HG02763 (cell line): Measurements from ENCODE around the gene IL4R.
"Not testable (repeated sequence)": the region's sequence is repeated elsewhere in the genome, so short reads cannot be mapped to it uniquely, and the experiment has no call there.

Experiments
- ATAC-seq: cut with Tn5 transposase; IDR thresholded peaks from one replicate; pipeline ENCODE4 v1.9.1; 2021; ENCODE audit warnings: mild to moderate bottlenecking, moderate library complexity; ENCODE audit not compliant: unreplicated experiment

IL4R gene

DNA sequence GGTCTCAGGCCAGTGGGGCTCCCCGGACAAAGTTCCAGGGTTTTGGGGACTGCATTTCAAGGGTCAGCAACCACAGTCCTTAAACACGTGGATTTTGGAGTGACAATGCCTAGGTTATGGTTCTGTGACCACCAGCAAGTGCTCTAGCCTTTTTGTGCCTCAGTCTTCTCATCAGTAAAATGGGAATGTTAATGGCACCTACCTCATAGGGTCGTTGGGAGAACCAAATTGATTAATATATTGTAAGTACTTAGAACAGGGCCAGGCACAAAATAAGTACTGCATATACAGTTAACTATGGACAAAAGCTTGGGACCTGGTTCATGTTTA lies 13.8 kb downstream of the IL4R start:
- ATAC-seq = no peak

- ATAC-seq = no peak
These were observed 15.2 kb downstream of the IL4R start for GRCh38 chr16:27328937-27329336.

DNA sequence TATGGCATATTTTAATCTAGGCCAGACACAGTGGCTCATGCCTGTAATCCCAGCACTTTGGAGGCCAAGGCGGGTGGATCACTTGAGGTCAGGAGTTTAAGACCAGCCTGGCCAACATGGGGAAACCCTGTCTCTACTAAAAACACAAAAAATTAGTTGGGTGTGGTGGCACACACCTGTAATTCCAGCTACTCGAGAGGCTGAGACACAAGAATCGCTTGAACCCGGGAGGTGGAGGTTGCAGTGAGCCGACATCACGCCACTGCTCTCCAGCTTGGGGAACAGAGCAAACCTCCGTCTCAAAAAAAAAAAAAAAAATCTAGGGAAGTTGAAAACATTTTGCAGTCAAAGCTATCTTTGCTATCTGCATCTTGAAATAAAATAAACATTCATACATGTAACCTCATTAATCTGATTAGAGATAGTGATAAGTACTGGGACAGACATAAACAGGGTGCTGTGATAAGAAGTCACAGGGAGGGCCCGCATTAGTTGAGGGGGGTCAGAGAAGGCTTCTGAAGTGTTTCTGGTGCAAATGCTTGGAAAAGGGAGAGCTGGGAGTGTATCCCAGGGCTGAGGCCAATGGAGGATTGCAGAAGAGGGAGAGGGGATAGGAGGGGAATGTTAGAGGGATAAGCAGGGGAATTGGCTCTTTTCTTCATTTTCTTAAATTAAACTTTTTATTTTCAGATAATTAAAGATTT lies 15.8 kb downstream of the IL4R start:
- not testable (repeated sequence) for ATAC-seq

GRCh38 chr16:27330542-27330941 lies 16.8 kb downstream of the IL4R start:
- ATAC-seq = no peak

- ATAC-seq = no peak
These were observed 18.3 kb downstream of the IL4R start for GRCh38 chr16:27332105-27332504.

- no peak for ATAC-seq
These were observed 19.3 kb downstream of the IL4R start for GRCh38 chr16:27333104-27333503.

DNA sequence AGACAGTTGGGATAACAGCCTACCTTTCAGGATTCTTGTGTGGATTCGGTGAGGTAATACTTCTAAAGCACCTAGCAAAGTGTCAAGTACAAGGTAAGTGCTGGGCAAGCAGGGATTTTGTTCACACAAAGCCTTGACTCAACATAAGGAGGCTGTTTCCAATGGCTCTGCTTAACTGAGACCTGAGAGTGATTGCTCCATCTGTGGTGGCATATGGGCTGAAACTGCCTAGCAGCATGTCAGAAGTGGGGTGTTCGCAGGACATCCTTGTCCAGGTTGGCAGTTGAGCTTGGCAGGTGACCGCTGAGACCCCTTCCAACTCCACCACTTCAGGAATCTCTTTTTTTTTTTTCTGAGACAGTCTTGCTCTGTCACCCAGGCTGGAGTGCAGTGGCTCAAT lies 19.8 kb downstream of the IL4R start:
- ATAC-seq = no peak

DNA sequence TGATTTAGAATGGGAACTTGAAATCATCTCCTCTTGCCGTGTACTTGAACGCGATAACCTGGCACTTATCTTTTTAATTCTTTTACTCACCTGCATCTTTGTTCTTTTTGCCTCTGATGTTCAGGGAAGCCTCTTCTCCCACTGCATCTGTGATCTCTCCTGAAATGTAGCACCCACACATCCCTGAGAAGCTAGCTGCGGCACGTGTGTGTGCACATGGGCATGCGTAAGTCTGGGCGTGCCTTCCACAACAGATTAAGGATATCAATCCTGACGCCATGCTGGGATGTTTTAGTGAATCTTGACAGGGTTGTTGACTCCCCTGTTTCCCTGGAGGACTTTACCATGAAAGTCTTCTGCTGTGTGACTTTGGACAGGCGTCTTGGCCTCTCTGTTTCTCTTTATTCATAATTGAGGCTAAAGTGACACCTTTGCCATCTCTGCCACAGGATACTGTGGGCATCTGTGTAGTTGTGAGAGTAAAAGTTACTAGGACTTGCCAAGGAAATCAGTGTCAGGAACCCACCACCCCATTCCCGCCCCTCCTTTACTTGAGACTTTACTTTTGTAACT lies 20.5 kb downstream of the IL4R start:
- ATAC-seq = no peak

GRCh38 chr16:27334838-27335237 lies 21.1 kb downstream of the IL4R start:
- ATAC-seq = no peak

DNA sequence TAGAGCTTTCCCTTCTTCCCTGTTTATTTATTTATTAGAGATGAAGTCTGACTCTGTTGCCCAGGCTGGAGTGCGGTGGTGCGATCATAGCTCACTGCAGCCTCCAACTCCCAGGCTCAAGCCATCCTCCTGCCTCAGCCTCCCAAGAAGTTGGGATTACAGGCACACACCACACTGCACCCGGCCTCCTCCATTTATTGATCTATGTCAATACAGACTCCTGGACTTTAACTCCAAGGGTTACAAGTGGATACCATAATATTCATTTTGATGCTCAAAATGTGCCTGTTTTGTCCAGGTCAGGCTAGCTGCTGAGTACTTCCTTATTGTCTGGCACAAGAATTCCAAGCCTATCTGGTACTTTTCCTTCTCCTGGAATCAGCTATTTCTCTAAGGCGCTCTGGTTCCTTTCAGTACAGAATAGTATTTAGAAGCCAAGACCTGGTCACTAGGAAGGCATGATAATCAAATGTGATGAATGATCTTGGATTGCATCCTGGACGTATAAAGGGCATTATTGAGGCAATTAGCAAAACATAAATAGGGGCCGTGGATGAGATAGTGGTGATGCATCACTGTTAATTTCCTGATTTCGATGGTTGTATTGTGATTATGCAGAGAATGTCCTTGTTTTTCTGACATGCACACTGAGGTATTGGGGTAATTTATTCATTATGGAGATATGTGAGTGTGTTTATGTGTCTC lies 21.7 kb downstream of the IL4R start:
- no peak for ATAC-seq

- no peak for ATAC-seq
These were observed 23.2 kb downstream of the IL4R start for GRCh38 chr16:27337024-27337423.

- no peak for ATAC-seq
These were observed 25.4 kb downstream of the IL4R start for GRCh38 chr16:27339180-27339579.

DNA sequence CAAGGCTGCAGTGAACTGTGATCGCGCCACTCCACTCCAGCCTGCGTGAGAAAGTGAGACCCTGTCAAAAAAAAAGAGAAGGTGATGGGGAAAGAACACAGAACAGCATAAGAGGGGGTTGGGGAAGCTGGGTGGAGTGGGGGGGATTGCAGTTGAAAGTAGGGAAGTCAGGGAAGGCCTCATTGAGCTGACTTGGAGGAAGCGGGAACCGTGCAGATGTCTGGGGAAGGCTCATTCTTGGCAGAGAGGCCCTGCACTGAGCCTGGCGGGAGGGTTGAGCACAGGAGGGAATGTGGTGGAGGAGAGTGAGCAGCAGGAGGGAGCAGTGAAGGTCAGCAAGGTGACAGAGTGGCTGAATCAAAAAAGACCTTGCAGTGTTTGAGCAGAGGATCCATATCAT lies 26.9 kb downstream of the IL4R start:
- no peak for ATAC-seq

DNA sequence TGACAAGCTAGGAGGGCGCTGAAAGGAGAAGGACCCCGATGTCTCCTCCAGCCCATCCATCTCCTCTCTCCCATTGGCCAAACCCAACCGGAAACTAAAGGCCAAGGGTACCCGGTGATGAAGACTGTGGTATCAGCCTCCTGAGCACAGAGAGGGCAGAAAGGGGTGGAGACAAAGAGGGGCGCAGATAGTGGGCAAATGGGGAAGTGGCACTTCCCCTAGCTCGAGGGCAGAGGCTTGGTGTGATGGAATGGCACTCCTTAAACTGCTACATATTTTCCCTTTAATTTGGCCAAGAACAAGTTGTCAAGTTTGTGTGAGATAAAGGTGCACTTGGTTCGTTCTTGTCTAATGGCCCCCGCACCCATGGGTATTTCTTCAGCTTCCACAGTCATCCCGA lies 27.8 kb downstream of the IL4R start:
- no peak for ATAC-seq

- no peak for ATAC-seq
These were observed 28.2 kb downstream of the IL4R start for GRCh38 chr16:27341971-27342370.

GRCh38 chr16:27344721-27345120 lies 30.9 kb downstream of the IL4R start:
- ATAC-seq = no peak

GRCh38 chr16:27345201-27345600 lies 31.4 kb downstream of the IL4R start:
- no peak for ATAC-seq

GRCh38 chr16:27346819-27347218 lies 33.0 kb downstream of the IL4R start:
- ATAC-seq = no peak

- ATAC-seq = no peak
These were observed 34.3 kb downstream of the IL4R start for GRCh38 chr16:27347930-27348685.

GRCh38 chr16:27349276-27349675 lies 35.5 kb downstream of the IL4R start:
- no peak for ATAC-seq

GRCh38 chr16:27350006-27350405 lies 36.2 kb downstream of the IL4R start:
- no peak for ATAC-seq

- ATAC-seq = no peak
These were observed 38.2 kb downstream of the IL4R start for GRCh38 chr16:27351989-27352388.
